Neural progenitor cell (in vitro differentiated cells): ENCODE data around the gene PRODH2.

Experiments
- EZH2 ChIP-seq: fragments of 200-600 bp; sonication (generic); IDR thresholded peaks from 2 replicates; pipeline ENCODE4 v1.6.1; 2017; ENCODE audit warnings: antibody characterized with exemption, mild to moderate bottlenecking, moderate library complexity
- EZH2phosphoT487 ChIP-seq: fragments of 200-600 bp; sonication (generic); IDR thresholded peaks from 2 replicates; pipeline ENCODE4 v1.6.1; 2017; ENCODE audit warnings: antibody characterized with exemption
- TF ChIP-seq, protein P1 (sequence below): fragments of 200-600 bp; sonication (generic); IDR thresholded peaks from 2 replicates; pipeline ENCODE4 v1.5.1; 2017; ENCODE audit warnings: antibody characterized with exemption, mild to moderate bottlenecking

DNA sequence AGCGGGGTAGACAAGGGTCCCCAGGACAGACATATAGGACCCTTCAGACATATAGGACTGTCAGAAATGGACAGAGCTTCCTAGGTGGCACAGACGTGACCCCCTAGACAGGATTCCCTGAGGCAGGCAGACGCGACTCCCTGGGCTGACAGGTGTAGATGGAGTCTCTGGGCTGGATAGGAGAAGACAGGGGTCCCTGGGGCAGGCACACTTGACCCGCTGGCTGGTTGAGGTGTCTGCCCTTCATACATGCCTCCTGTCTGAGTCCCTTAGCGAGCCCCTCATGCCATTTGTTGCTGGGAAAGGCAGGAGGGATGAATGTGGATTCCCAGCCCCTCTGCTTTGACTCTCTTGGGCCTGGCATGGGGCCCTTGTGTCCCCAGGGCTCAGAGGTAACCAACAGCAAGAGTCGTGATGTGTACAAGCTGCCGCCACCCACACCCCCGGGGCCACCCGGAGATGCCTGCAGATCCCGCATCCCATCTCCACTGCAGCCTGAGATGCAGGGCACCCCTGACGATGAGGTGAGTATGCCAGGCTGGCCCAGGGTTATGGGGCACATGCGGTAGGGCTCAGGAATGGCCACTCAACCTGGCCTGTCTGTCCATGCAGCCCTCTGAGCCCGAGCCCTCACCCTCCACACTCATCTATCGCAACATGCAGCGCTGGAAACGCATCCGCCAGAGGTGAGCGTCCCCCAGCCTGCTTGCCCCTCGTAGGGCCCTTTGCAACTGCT, 58.8 kb downstream of the PRODH2 start:
- TF ChIP-seq, protein P1, sequence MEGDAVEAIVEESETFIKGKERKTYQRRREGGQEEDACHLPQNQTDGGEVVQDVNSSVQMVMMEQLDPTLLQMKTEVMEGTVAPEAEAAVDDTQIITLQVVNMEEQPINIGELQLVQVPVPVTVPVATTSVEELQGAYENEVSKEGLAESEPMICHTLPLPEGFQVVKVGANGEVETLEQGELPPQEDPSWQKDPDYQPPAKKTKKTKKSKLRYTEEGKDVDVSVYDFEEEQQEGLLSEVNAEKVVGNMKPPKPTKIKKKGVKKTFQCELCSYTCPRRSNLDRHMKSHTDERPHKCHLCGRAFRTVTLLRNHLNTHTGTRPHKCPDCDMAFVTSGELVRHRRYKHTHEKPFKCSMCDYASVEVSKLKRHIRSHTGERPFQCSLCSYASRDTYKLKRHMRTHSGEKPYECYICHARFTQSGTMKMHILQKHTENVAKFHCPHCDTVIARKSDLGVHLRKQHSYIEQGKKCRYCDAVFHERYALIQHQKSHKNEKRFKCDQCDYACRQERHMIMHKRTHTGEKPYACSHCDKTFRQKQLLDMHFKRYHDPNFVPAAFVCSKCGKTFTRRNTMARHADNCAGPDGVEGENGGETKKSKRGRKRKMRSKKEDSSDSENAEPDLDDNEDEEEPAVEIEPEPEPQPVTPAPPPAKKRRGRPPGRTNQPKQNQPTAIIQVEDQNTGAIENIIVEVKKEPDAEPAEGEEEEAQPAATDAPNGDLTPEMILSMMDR, result no peak
- TF ChIP-seq EZH2phosphoT487 (no peak), EZH2 (no peak)
